B cell (primary cell): Measurements from ENCODE around the gene LRIG1. TPM values are rescaled to one million over a fixed set of nuclear protein-coding genes. Genes with fewer than 3 reads are reported as not detected.

Experiments used
- ATAC-seq: fragments of 200-7000 bp; cut with Tn5 transposase; one replicate; pipeline ENCODE4 v1.10.0; 2021; ENCODE audit warnings: low read depth, mild to moderate bottlenecking, moderate number of reproducible peaks, moderate library complexity
- CTCF ChIA-PET: fragments of 350-600 bp; sonication (Branson Sonifier 250); formaldehyde crosslinking; loops from one replicate; lab custom pipeline; 2021; ENCODE audit warnings: antibody characterized with exemption, inconsistent platforms; lab: Charles Lee
- POLR2A ChIA-PET: fragments of 350-600 bp; sonication (Branson Sonifier 250); formaldehyde crosslinking; loops from one replicate; lab custom pipeline; 2021; ENCODE audit warnings: antibody characterized with exemption; lab: Charles Lee
- DNase-seq: peaks from one replicate; pipeline ENCODE4 v3.0.0; 2013
- H2AFZ ChIP-seq: 2 replicates; pipeline ENCODE4 v1.6.1; 2012; ENCODE audit warnings: mild to moderate bottlenecking, low read depth, low read length; ENCODE audit not compliant: insufficient read depth, poor library complexity, severe bottlenecking
- H3K27ac ChIP-seq, 2 donors: 1 replicate in 1 of 2; 2 replicates in 1 of 2; pipeline ENCODE4 v1.5.1; 2012 to 2013; ENCODE audit warnings: low read length in 2 of 2, mild to moderate bottlenecking in 2 of 2, moderate library complexity in 1 of 2
- H3K27me3 ChIP-seq, 4 experiments: fragments of 200-600 bp in 1 of 4; sonication (generic) in 1 of 4; replicated peaks in 1 of 4; 1 replicate in 2 of 4; 2 replicates in 2 of 4; pipeline versions ENCODE4 v1.6.1 to v1.7.0; 2013 to 2016; ENCODE audit warnings: low read length in 3 of 4, mild to moderate bottlenecking in 2 of 4, mixed read lengths in 1 of 4, moderate library complexity in 1 of 4; ENCODE audit not compliant: insufficient read depth in 4 of 4, control insufficient read depth in 3 of 4; ENCODE audit errors: control extremely low read depth in 1 of 4
- H3K36me3 ChIP-seq, 2 experiments: replicated peaks in 1 of 2; 1 replicate in 1 of 2; 2 replicates in 1 of 2; pipeline versions ENCODE4 v1.6.1 to v1.7.1; 2013; ENCODE audit warnings: low read length in 1 of 2; ENCODE audit not compliant: insufficient read depth in 2 of 2, control insufficient read depth in 1 of 2; ENCODE audit errors: control extremely low read depth in 1 of 2, extremely low read depth in 1 of 2
- H3K4me1 ChIP-seq, 2 donors: fragments of 200-600 bp in 1 of 2; sonication (generic) in 1 of 2; 1 replicate in 1 of 2; 2 replicates in 1 of 2; pipeline versions ENCODE4 v1.5.1 to v1.6.1; 2013 to 2017; ENCODE audit warnings: low read length in 2 of 2; ENCODE audit not compliant: control insufficient read depth in 2 of 2, insufficient read depth in 2 of 2
- H3K4me2 ChIP-seq: replicated peaks from 2 replicates; pipeline ENCODE3; 2012; ENCODE audit warnings: mild to moderate bottlenecking, low read depth, low read length; ENCODE audit not compliant: poor library complexity, severe bottlenecking
- H3K4me3 ChIP-seq, 5 experiments: fragments of 200-600 bp in 1 of 5; sonication (generic) in 1 of 5; 1 replicate in 3 of 5; 2 replicates in 2 of 5; pipeline versions ENCODE4 v1.5.1 to v1.7.0; 2011 to 2016; ENCODE audit warnings: low read length in 4 of 5, mild to moderate bottlenecking in 4 of 5, low read depth in 2 of 5, control low read depth in 1 of 5, moderate library complexity in 1 of 5; ENCODE audit not compliant: insufficient read depth in 1 of 5; ENCODE audit errors: control extremely low read depth in 1 of 5, extremely low read depth in 1 of 5
- H3K79me2 ChIP-seq: fragments of 200-600 bp; sonication (generic); one replicate; pipeline ENCODE4 v1.6.0; 2016; ENCODE audit warnings: low read length; ENCODE audit not compliant: control insufficient read depth, insufficient read depth
- H3K9ac ChIP-seq: fragments of 200-600 bp; sonication (generic); 2 replicates; pipeline ENCODE4 v1.6.1; 2017; ENCODE audit warnings: mild to moderate bottlenecking, low read length, moderate library complexity
- H3K9me3 ChIP-seq, 3 donors: one replicate each; pipeline versions ENCODE4 v1.6.1 to v1.7.1; 2013; ENCODE audit warnings: low read length in 2 of 3; ENCODE audit not compliant: control insufficient read depth in 2 of 3, insufficient read depth in 1 of 3; ENCODE audit errors: control extremely low read depth in 1 of 3
- H4K20me1 ChIP-seq: 2 replicates; pipeline ENCODE4 v1.6.0; 2012; ENCODE audit warnings: mild to moderate bottlenecking, low read length; ENCODE audit not compliant: insufficient read depth, control insufficient read depth, poor library complexity, severe bottlenecking
- H3K27ac Mint-ChIP-seq: one replicate; pipeline ENCODE4 v1.8.0; 2021; ENCODE audit warnings: mixed read lengths
- H3K27me3 Mint-ChIP-seq: one replicate; pipeline ENCODE4 v1.8.0; 2021; ENCODE audit warnings: mixed read lengths
- H3K4me1 Mint-ChIP-seq: one replicate; pipeline ENCODE4 v1.8.0; 2021; ENCODE audit warnings: mixed read lengths
- H3K4me3 Mint-ChIP-seq: one replicate; pipeline ENCODE4 v1.8.0; 2021; ENCODE audit warnings: mixed read lengths
- H3K9me3 Mint-ChIP-seq: one replicate; pipeline ENCODE4 v1.8.0; 2022; ENCODE audit warnings: mixed read lengths; ENCODE audit not compliant: insufficient read depth
- EZH2 ChIP-seq: IDR thresholded peaks from 2 replicates; pipeline ENCODE4 v1.6.1; 2012; ENCODE audit warnings: borderline replicate concordance, low read depth, mild to moderate bottlenecking, moderate library complexity, low read length; ENCODE audit not compliant: insufficient read depth, poor library complexity, severe bottlenecking
- WGBS: methylation state at CpG from one replicate; pipeline ENCODE4 v1.1.5; 2013; ENCODE audit warnings: missing lambda C conversion rate; ENCODE audit not compliant: insufficient coverage; 5-methylcytosine and 5-hydroxymethylcytosine counted together
- intact Hi-C: fragments of 100-400 bp; cut with micrococcal nuclease; formaldehyde crosslinking; loops from one replicate; pipeline ENCODE4 v1.10.0; 2022
- polyA plus RNA-seq: library from polyadenylated mRNA; depleted of rRNA; stranded (reverse); fragments of >200 nt; gene quantifications from 2 replicates; pipeline ENCODE4 v1.2.3, GENCODE V29; 2012
- total RNA-seq, 2 donors: library from RNA; stranded (reverse); fragments of 120-200 nt in 1 of 2; gene quantifications; 1 replicate in 1 of 2; 2 replicates in 1 of 2; pipeline versions ENCODE4 v1.2.3 to v1.2.4, GENCODE V29; 2013 to 2022
- TF ChIP-seq, protein P1 (sequence below): fragments of 200-600 bp; IDR thresholded peaks from one replicate; pipeline ENCODE4 v1.8.0; 2022; ENCODE audit warnings: antibody characterized with exemption, mild to moderate bottlenecking

The LRIG1 gene
- total and polyA plus RNA-seq, 2 donors (not counting 1 experiment from before 2014, with no cell fraction given): 9.2 to 12.4 TPM

DNA sequence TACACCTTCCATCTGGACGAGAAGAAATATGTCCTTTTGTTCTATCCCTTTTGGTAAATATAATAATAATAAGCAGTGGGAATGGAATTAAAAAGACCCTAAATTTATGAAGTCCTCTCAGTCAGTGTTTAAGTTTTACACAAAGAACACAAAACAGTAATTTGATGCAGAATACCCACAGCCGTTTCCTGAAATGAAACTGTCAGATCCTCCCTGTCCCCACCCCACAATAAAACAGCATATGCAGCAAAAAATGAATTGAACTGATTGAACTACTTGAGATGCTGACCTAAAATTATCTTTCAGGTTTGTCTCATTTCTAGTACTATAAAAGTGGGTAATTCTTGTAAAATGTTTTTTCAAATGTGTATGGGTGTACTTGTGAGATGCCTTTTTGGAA, 2.2 kb upstream of the LRIG1 start:
- intact Hi-C loops: loop anchor here (5.0 kb wide), 3 partner anchors 111 to 226 kb away; no protein-coding TSS in a partner anchor
- Histone ChIP-seq H3K4me1 (peaks cover 20 to 22% of the 10 kb centered on the region in 2 donors), H3K4me2 (no peak overlapping the region), H3K27ac (no peak overlapping the region), H4K20me1 (no peaks in the 10 kb centered on the region), H3K27me3 (peaks cover 0 to 19% (median 13%) of the 10 kb centered on the region in 4 experiments), H3K36me3 (no peaks in the 10 kb centered on the region), H3K4me3 (no peak overlapping the region), H3K79me2 (no peaks in the 10 kb centered on the region), H3K9me3 (peaks cover 0 to 1% (median 0%) of the 10 kb centered on the region in 3 donors), H3K9ac (no peak overlapping the region), H2AFZ (no peak overlapping the region)
- no CpG with 5 or more reads among the region's 2 CpGs for WGBS
- TF ChIP-seq, protein P1, sequence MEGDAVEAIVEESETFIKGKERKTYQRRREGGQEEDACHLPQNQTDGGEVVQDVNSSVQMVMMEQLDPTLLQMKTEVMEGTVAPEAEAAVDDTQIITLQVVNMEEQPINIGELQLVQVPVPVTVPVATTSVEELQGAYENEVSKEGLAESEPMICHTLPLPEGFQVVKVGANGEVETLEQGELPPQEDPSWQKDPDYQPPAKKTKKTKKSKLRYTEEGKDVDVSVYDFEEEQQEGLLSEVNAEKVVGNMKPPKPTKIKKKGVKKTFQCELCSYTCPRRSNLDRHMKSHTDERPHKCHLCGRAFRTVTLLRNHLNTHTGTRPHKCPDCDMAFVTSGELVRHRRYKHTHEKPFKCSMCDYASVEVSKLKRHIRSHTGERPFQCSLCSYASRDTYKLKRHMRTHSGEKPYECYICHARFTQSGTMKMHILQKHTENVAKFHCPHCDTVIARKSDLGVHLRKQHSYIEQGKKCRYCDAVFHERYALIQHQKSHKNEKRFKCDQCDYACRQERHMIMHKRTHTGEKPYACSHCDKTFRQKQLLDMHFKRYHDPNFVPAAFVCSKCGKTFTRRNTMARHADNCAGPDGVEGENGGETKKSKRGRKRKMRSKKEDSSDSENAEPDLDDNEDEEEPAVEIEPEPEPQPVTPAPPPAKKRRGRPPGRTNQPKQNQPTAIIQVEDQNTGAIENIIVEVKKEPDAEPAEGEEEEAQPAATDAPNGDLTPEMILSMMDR: no peak
- no peak for TF ChIP-seq EZH2
- ATAC-seq (no peak), DNase-seq (no peak)
- peaks cover 22% of the 10 kb centered on the region for H3K4me1 Mint-ChIP-seq
- CTCF ChIA-PET: no interaction called here
- peaks cover 31% of the 10 kb centered on the region for H3K27me3 Mint-ChIP-seq
- POLR2A ChIA-PET: no interaction called here
- H3K4me3 Mint-ChIP-seq: no peak overlapping the region
- no peak overlapping the region for H3K27ac Mint-ChIP-seq
- H3K9me3 Mint-ChIP-seq: no peaks in the 10 kb centered on the region

DNA sequence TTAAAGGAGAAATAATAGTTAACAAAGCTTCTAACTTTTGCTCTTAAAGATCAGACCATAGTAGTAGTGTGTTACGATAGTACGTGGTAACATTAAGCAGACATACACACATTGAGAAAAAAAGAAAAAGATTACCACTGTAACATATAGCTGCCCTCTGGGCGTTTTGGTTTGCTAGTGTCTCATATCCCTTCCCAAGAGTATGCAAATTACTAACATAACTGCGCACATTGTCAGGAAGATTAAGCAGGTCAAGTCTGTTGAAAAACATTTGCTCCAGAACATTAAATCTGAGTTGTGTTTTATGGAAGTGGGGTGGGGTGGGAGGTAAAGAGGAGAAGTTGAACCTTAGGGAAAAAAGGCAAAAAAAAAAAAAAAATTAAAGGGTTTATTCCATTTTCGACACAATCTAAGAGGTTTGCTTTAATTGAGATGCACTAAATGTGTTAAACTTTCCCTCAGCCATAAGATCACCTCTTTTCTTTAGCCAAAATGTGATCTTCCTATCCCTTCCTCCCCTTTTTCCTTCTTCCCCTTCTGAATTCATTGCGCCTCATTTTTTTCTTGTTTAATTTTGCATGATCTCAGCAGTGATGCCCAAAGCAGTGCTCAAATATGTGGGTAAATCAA, 1.5 kb upstream of the LRIG1 start:
- peak overlapping the region; percentile 79 for H3K4me3 Mint-ChIP-seq
- peaks cover 31% of the 10 kb centered on the region for H3K27me3 Mint-ChIP-seq
- Histone ChIP-seq H3K4me2 (no peak overlapping the region), H3K79me2 (no peaks in the 10 kb centered on the region), H2AFZ (no peak overlapping the region), H3K27ac (no peak overlapping the region), H3K27me3 (peaks cover 0 to 19% (median 17%) of the 10 kb centered on the region in 4 experiments), H4K20me1 (no peaks in the 10 kb centered on the region), H3K4me3 (no peak overlapping the region), H3K9ac (no peak overlapping the region), H3K9me3 (peaks cover 0 to 1% (median 0%) of the 10 kb centered on the region in 3 donors), H3K4me1 (peaks cover 20 to 22% of the 10 kb centered on the region in 2 donors), H3K36me3 (no peaks in the 10 kb centered on the region)
- no peak for DNase-seq
- WGBS: 100% methylated on average over 1 of the region's 6 CpGs
- intact Hi-C loops: loop anchor here (5.0 kb wide), 3 partner anchors 110 to 225 kb away; no protein-coding TSS in a partner anchor
- TF ChIP-seq, protein P1: no peak
- no peak for TF ChIP-seq EZH2
- H3K9me3 Mint-ChIP-seq: no peaks in the 10 kb centered on the region
- ChIA-PET POLR2A (no interaction called here), CTCF (no interaction called here)
- H3K27ac Mint-ChIP-seq: no peak overlapping the region
- ATAC-seq: no peak
- H3K4me1 Mint-ChIP-seq: peaks cover 22% of the 10 kb centered on the region
